A673 (cell line): ENCODE data around the gene VSIR. TPM values are rescaled to one million over a fixed set of nuclear protein-coding genes. Genes with fewer than 3 reads are reported as not detected.

Experiments
- BruUV-seq: library from RNA; stranded (reverse); fragments of 400-500 nt; replicated peaks from 2 replicates; lab custom pipeline; 2021; lab: Mats Ljungman, UMichigan
- CTCF ChIA-PET: fragments of 300-600 bp; sonication (Branson Sonifier 250); formaldehyde crosslinking; loops from one replicate; lab custom pipeline; 2022; ENCODE audit warnings: antibody characterized with exemption; lab: Charles Lee
- POLR2A ChIA-PET: fragments of 300-600 bp; sonication (Branson Sonifier 250); formaldehyde crosslinking; loops from one replicate; lab custom pipeline; 2022; ENCODE audit warnings: antibody characterized with exemption; ENCODE audit not compliant: low non-redundant PET; lab: Charles Lee
- DNase-seq: peaks from one replicate; pipeline ENCODE4 v3.0.0-alpha.2; 2015; ENCODE audit warnings: low spot score
- H3K27ac ChIP-seq: fragments of 200-600 bp; sonication (generic); 2 replicates; pipeline ENCODE4 v1.5.1; 2016; ENCODE audit warnings: mixed run types, low read depth, mild to moderate bottlenecking, mixed read lengths, antibody characterized with exemption, low read length; ENCODE audit not compliant: poor library complexity, severe bottlenecking
- H3K27me3 ChIP-seq: fragments of 200-600 bp; sonication (generic); replicated peaks from 2 replicates; pipeline ENCODE4 v1.6.1; 2017; ENCODE audit warnings: mixed run types, low read depth, mild to moderate bottlenecking, mixed read lengths, antibody characterized with exemption, low read length; ENCODE audit not compliant: insufficient read depth, poor library complexity
- H3K36me3 ChIP-seq: fragments of 200-600 bp; sonication (generic); 2 replicates; pipeline ENCODE4 v1.6.1; 2016; ENCODE audit warnings: mixed run types, mild to moderate bottlenecking, mixed read lengths, antibody characterized with exemption, low read length; ENCODE audit not compliant: insufficient read depth, poor library complexity, severe bottlenecking
- H3K4me1 ChIP-seq: fragments of 200-600 bp; sonication (generic); 2 replicates; pipeline ENCODE4 v1.6.1; 2017; ENCODE audit warnings: mixed run types, mild to moderate bottlenecking, mixed read lengths, antibody characterized with exemption, low read length; ENCODE audit not compliant: insufficient read depth, poor library complexity, severe bottlenecking
- H3K4me3 ChIP-seq: fragments of 200-600 bp; sonication (generic); 2 replicates; pipeline ENCODE4 v1.5.1; 2016; ENCODE audit warnings: low read depth, mixed run types, mild to moderate bottlenecking, mixed read lengths, low read length; ENCODE audit not compliant: poor library complexity, severe bottlenecking
- H3K9me3 ChIP-seq: fragments of 200-600 bp; sonication (generic); 2 replicates; pipeline ENCODE4 v1.6.1; 2016; ENCODE audit warnings: mixed run types, low read depth, mild to moderate bottlenecking, mixed read lengths, antibody characterized with exemption, low read length; ENCODE audit not compliant: poor library complexity, severe bottlenecking
- EZH2 ChIP-seq: fragments of 200-600 bp; sonication (generic); IDR thresholded peaks from 2 replicates; pipeline ENCODE4 v1.6.1; 2017; ENCODE audit warnings: borderline replicate concordance, low read depth, mild to moderate bottlenecking, mixed read lengths, antibody characterized with exemption, low read length; ENCODE audit not compliant: poor library complexity, severe bottlenecking
- intact Hi-C: fragments of 100-400 bp; cut with micrococcal nuclease; formaldehyde crosslinking; loops from one replicate; pipeline ENCODE4 v1.10.0; 2022; ENCODE audit not compliant: unreplicated experiment
- total RNA-seq: library from RNA; stranded (reverse); gene quantifications from 2 replicates; pipeline ENCODE4 v1.2.3, GENCODE V29; 2021
- TF ChIP-seq, protein P1 (sequence below): fragments of 300-800, 200-600 bp; sonication (generic); conservative IDR thresholded peaks from 2 replicates; pipeline ENCODE4 v1.5.1; 2017; ENCODE audit warnings: low read depth, mild to moderate bottlenecking, antibody characterized with exemption, low read length, moderate library complexity, mixed read lengths

Gene VSIR
- total RNA-seq, 1 experiment from 2014 or later, result not detected

DNA sequence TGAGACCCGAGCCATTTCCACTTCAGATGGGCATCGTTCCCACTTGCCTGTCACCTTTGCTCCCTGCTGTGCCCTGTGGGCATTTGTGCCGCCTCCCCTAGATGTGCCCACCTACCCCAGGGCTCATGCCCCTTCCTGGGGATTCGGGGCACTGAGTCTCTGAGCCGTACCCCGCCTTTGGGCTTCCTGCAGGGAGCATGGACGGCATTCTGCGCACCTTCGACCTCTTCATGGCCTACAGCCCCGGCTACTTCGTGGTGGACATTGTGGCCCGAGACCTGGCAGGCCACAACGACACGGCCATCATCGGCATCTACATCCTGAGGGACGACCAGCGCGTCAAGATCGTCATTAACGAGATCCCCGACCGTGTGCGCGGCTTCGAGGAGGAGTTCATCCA is 36.3 kb upstream of the VSIR start:
- intact Hi-C loops, result loop anchor here (5.0 kb wide), 1 partner anchor 492 kb away; the partner anchor contains the start of gene SLC29A3

DNA sequence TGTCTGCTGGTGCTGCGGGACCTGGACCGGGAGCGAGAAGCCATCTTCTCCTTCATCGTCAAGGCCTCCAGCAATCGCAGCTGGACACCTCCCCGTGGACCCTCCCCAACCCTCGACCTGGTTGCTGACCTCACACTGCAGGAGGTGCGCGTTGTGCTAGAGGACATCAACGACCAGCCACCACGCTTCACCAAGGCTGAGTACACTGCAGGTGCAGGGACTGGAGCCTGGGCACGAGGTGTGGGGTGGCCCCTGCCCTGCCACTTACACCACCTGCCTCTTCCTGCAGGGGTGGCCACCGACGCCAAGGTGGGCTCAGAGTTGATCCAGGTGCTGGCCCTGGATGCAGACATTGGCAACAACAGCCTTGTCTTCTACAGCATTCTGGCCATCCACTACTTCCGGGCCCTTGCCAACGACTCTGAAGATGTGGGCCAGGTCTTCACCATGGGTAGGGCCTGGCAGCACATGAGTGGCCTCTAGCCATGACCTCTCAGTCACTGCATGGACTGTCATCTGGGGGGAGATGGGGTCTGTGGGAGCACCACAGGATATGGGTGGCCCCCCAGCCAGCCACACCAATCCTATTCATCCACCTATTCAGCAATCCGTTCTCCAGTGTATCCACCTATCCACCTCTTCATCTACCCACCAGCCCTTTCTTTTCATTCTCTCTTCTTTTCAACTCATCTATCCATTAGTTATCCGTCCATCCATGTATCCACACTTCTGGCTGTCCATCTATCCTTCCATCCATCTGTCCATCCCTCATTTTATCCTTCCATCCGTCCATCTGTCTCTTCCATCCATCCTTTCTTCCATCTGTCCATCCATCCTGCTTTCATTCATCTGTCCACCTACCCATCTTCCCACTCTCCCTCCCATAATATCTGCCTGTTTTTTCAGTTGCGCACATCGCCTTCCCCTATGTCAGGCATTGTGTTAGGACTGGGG is 34.5 kb upstream of the VSIR start:
- Histone ChIP-seq H3K4me1 (no peaks in the 10 kb centered on the region), H3K9me3 (no peaks in the 10 kb centered on the region), H3K36me3 (peaks cover 3% of the 10 kb centered on the region), H3K27me3 (no peaks in the 10 kb centered on the region), H3K27ac (no peak overlapping the region), H3K4me3 (no peak overlapping the region)
- intact Hi-C loops, result no loop called here
- ChIA-PET CTCF (no interaction called here), POLR2A (interaction anchor here (0.6 kb wide), 1 partner anchor 494 kb away, joined by 3 read pairs; no protein-coding TSS in a partner anchor)
- TF ChIP-seq, protein P1, sequence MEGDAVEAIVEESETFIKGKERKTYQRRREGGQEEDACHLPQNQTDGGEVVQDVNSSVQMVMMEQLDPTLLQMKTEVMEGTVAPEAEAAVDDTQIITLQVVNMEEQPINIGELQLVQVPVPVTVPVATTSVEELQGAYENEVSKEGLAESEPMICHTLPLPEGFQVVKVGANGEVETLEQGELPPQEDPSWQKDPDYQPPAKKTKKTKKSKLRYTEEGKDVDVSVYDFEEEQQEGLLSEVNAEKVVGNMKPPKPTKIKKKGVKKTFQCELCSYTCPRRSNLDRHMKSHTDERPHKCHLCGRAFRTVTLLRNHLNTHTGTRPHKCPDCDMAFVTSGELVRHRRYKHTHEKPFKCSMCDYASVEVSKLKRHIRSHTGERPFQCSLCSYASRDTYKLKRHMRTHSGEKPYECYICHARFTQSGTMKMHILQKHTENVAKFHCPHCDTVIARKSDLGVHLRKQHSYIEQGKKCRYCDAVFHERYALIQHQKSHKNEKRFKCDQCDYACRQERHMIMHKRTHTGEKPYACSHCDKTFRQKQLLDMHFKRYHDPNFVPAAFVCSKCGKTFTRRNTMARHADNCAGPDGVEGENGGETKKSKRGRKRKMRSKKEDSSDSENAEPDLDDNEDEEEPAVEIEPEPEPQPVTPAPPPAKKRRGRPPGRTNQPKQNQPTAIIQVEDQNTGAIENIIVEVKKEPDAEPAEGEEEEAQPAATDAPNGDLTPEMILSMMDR, result no peak
- no peak for TF ChIP-seq EZH2
- DNase-seq, result no peak
- BruUV-seq, result no TSS peak

More for the DNA sequence above, 36.3 kb upstream of the VSIR start:
- no peaks in the 10 kb centered on the region for H3K4me1 ChIP-seq
- no peak for DNase-seq
- no peaks in the 10 kb centered on the region for H3K27me3 ChIP-seq
- H3K4me3 ChIP-seq, result no peak overlapping the region
- H3K27ac ChIP-seq, result no peak overlapping the region
- H3K36me3 ChIP-seq, result peaks cover 11% of the 10 kb centered on the region
- BruUV-seq, result no TSS peak
- CTCF ChIA-PET, result no interaction called here
- no peaks in the 10 kb centered on the region for H3K9me3 ChIP-seq
- TF ChIP-seq, protein P1, result no peak
- no peak for TF ChIP-seq EZH2
- POLR2A ChIA-PET, result no interaction called here

DNA sequence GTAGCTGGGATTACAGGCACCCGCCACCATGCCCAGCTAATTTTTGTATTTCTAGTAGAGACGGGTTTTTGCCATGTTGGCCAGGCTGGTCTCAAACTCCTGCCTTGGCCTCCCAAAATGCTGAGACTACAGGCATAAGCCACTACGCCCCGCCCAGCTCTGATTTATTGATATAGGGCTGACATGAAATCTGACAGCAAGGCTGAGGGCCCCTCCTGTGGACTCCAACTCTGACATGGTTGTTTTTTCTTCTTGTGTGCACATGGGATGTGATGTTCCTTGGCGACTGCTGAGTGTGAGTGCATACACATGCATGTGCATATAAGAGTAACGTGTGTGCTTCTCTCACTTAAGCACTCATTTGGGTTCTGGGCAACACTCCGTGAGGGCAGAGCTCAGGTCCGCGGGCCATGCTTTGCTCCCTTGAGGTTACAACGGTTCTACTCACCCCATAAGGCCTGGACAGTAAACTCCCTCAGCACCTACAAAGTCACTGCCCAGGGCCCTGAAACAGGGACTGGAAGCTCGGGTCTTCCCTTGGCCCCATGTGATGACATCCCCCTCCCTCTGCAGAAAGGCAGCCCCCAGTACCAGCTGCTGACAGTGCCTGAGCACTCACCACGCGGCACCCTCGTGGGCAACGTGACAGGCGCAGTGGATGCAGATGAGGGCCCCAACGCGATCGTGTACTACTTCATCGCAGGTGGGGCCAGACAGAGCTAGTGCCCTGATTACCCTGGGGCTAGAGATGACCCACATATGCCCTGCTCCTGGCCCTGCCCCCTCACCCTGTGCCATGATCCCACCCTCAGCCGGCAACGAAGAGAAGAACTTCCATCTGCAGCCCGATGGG is 33.6 kb upstream of the VSIR start:
- TF ChIP-seq, protein P1, result no peak
- TF ChIP-seq EZH2, result no peak
- no peak for DNase-seq
- H3K27ac ChIP-seq, result no peak overlapping the region
- H3K4me1 ChIP-seq, result no peaks in the 10 kb centered on the region
- H3K36me3 ChIP-seq, result no peaks in the 10 kb centered on the region
- intact Hi-C loops, result no loop called here
- H3K9me3 ChIP-seq, result no peaks in the 10 kb centered on the region
- ChIA-PET POLR2A (no interaction called here), CTCF (no interaction called here)
- no TSS peak for BruUV-seq
- H3K4me3 ChIP-seq, result no peak overlapping the region
- no peaks in the 10 kb centered on the region for H3K27me3 ChIP-seq
